H54 (cell line): ENCODE measurements around the gene SLC39A11.
A peak's percentile ranks its signal among the peaks of the same experiment; 100 is the strongest.

Experiments used
- DNase-seq: peaks from one replicate; pipeline ENCODE4 v3.0.0; 2011; ENCODE audit warnings: low spot score, mixed read lengths; ENCODE audit not compliant: insufficient read length
- FAIRE-seq: peaks from 3 replicates; lab custom pipeline; 2011; peaks lifted over from hg19 to GRCh38; lab: Jason Lieb, UNC
- POLR2A ChIP-seq: IDR thresholded peaks from 2 replicates; pipeline ENCODE4 v1.6.1; 2011; ENCODE audit warnings: low read depth, mild to moderate bottlenecking, low read length

The SLC39A11 gene

GRCh38 chr17:72930031-72930430, 162.5 kb downstream of the SLC39A11 start:
- FAIRE-seq (no peak), DNase-seq (no peak)
- TF ChIP-seq POLR2A = no peak

- DNase-seq = no peak
- TF ChIP-seq POLR2A = no peak
- FAIRE-seq = no peak
Measured at GRCh38 chr17:72928454-72929136, 163.9 kb downstream of the SLC39A11 start.

GRCh38 chr17:72927760-72928159, 164.7 kb downstream of the SLC39A11 start:
- FAIRE-seq (no peak), DNase-seq (no peak)
- no peak for TF ChIP-seq POLR2A

- no peak for TF ChIP-seq POLR2A
- FAIRE-seq = no peak
Measured at GRCh38 chr17:72927146-72927545, 165.3 kb downstream of the SLC39A11 start.

GRCh38 chr17:72926171-72926570, 166.3 kb downstream of the SLC39A11 start:
- no peak for TF ChIP-seq POLR2A
- FAIRE-seq = no peak
- no peak for DNase-seq

More at GRCh38 chr17:72927146-72927545, 165.3 kb downstream of the SLC39A11 start:
- DNase-seq = no peak

GRCh38 chr17:72924196-72924595, 168.3 kb downstream of the SLC39A11 start:
- FAIRE-seq (no peak), DNase-seq (no peak)
- no peak for TF ChIP-seq POLR2A

GRCh38 chr17:72922219-72922618, 170.3 kb downstream of the SLC39A11 start:
- DNase-seq (no peak), FAIRE-seq (no peak)
- no peak for TF ChIP-seq POLR2A

- FAIRE-seq (no peak), DNase-seq (no peak)
- no peak for TF ChIP-seq POLR2A
Measured at GRCh38 chr17:72921347-72922054, 171.0 kb downstream of the SLC39A11 start.

GRCh38 chr17:72920513-72920912, 172.0 kb downstream of the SLC39A11 start:
- no peak for TF ChIP-seq POLR2A
- FAIRE-seq = no peak
- no peak for DNase-seq

- DNase-seq (no peak), FAIRE-seq (no peak)
- no peak for TF ChIP-seq POLR2A
Measured at GRCh38 chr17:72916991-72917390, 175.5 kb downstream of the SLC39A11 start.

GRCh38 chr17:72915625-72916081, 176.8 kb downstream of the SLC39A11 start:
- DNase-seq = no peak
- TF ChIP-seq POLR2A = no peak
- FAIRE-seq = no peak

GRCh38 chr17:72913142-72913682, 179.3 kb downstream of the SLC39A11 start:
- DNase-seq = peak; percentile 38
- TF ChIP-seq POLR2A = no peak
- FAIRE-seq = no peak

GRCh38 chr17:72906306-72906705, 186.2 kb downstream of the SLC39A11 start:
- DNase-seq (no peak), FAIRE-seq (no peak)
- TF ChIP-seq POLR2A = no peak

GRCh38 chr17:72903522-72903921, 189.0 kb downstream of the SLC39A11 start:
- DNase-seq (no peak), FAIRE-seq (no peak)
- TF ChIP-seq POLR2A = no peak
